ENCODE data around the gene NEK4.

NEK4 gene

GRCh38 chr3:52794612-52795099 is 23.9 kb upstream of the NEK4 start, which contains the start of gene ITIH3:
Gene ITIH3, plus strand, starts transcription at chr3:52794796. Its CDS starts 8 bp downstream, at chr3:52794804.
- in situ Hi-C loops (cut with HindIII; ENCODE audit: low pct_ligation_motif_present, low pct_unique_long_range_greater_than_20kb, low sequenced_read_pairs), result no loop called here
- no peak for DNase-seq

- in situ Hi-C loops (cut with HindIII; ENCODE audit: low pct_ligation_motif_present, low pct_unique_long_range_greater_than_20kb, low sequenced_read_pairs), result no loop called here
These were observed 23.2 kb upstream of the NEK4 start for GRCh38 chr3:52793702-52794611.

DNA sequence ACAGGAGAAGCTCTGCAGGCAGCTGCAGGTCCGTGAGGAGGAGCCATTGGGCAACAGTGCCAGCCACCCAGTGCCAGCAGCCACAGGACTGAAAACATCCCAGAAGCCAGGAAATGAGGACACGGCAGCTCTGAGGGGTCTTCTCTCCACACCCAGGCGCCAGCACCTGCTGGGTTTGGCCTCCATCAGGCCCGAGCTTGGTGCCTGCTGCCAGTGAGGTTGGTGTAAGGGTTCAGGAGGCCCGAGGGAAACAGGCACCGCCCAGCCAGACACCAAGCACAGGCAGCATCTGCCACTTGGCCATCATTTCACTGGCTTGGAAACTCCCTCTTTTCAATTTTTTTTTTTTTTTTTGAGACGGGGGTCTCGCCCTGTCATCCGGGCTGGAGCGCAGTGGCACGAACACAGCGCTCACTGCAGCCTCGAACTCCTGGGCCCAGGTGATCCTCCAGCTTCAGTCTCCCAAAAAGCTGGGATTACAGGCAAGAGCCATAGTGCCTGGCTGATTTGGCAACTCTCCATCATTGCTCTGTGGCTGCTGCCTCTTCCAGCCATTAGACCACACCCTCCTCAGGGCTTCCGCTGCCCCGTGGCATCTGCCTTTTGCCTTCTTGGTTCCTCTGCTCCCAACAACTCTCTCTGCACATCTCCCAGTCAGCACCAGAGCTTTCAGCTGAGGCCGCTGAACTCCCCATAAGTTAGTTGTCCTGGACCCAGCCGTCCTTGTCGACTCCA is 22.4 kb upstream of the NEK4 start:
- in situ Hi-C loops (cut with HindIII; ENCODE audit: low pct_ligation_motif_present, low pct_unique_long_range_greater_than_20kb, low sequenced_read_pairs), result no loop called here
- DNase-seq, result no peak

More at GRCh38 chr3:52793702-52794611, 23.2 kb upstream of the NEK4 start:
- no peak for DNase-seq

- no peak for DNase-seq
- in situ Hi-C loops (cut with HindIII; ENCODE audit: low pct_ligation_motif_present, low pct_unique_long_range_greater_than_20kb, low sequenced_read_pairs), result no loop called here
These were observed 21.7 kb upstream of the NEK4 start for GRCh38 chr3:52792413-52792812.

DNA sequence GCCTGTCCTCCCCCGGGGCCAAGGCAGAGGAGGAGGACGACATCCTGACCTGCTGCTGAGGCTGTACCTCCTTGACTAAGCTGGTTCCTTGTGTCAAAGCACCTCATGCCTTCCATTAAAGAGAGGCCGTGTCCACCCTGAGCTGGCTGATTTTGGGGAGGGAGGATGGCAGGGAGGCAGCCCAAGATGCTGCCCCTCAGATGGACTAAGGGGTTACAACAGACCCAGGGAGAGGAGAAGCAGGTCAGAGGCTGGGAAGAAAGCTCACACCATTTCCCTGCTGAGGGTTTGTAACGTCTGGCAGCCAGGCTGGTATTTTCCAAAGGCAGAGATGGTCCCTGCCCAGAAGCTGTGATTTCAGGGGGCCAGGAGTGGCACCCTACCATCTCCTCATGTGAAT is 21.2 kb upstream of the NEK4 start:
- DNase-seq, result no peak
- in situ Hi-C loops (cut with HindIII; ENCODE audit: low pct_ligation_motif_present, low pct_unique_long_range_greater_than_20kb, low sequenced_read_pairs), result no loop called here

- in situ Hi-C loops (cut with HindIII; ENCODE audit: low pct_ligation_motif_present, low pct_unique_long_range_greater_than_20kb, low sequenced_read_pairs), result no loop called here
- no peak for DNase-seq
These were observed 20.6 kb upstream of the NEK4 start for GRCh38 chr3:52791366-52791765.

DNA sequence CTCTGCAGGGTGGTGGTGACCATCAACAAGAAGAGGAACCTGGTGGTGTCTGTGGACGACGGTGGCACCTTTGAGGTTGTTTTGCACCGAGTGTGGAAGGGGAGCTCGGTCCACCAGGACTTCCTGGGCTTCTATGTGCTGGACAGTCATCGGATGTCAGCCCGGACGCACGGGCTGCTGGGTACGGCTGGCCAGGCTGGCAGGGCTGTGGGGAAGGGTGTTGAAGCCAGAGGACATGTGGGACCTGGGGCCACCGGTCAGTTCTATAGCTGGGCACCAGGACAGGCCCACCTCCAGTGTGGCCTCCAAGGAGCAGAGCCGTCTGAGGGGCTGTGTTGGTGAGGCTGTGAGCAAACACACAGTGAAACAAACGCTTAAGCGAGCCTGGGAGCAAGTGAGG is 20.0 kb upstream of the NEK4 start:
- in situ Hi-C loops (cut with HindIII; ENCODE audit: low pct_ligation_motif_present, low pct_unique_long_range_greater_than_20kb, low sequenced_read_pairs), result no loop called here
- DNase-seq, result no peak

GRCh38 chr3:52790337-52790736 is 19.6 kb upstream of the NEK4 start:
- in situ Hi-C loops (cut with HindIII; ENCODE audit: low pct_ligation_motif_present, low pct_unique_long_range_greater_than_20kb, low sequenced_read_pairs), result no loop called here
- no peak for DNase-seq

- in situ Hi-C loops (cut with HindIII; ENCODE audit: low pct_ligation_motif_present, low pct_unique_long_range_greater_than_20kb, low sequenced_read_pairs), result no loop called here
- no peak for DNase-seq
These were observed 19.0 kb upstream of the NEK4 start for GRCh38 chr3:52789746-52790040.

- in situ Hi-C loops (cut with HindIII; ENCODE audit: low pct_ligation_motif_present, low pct_unique_long_range_greater_than_20kb, low sequenced_read_pairs), result no loop called here
- no peak for DNase-seq
These were observed 18.4 kb upstream of the NEK4 start for GRCh38 chr3:52788890-52789745.

DNA sequence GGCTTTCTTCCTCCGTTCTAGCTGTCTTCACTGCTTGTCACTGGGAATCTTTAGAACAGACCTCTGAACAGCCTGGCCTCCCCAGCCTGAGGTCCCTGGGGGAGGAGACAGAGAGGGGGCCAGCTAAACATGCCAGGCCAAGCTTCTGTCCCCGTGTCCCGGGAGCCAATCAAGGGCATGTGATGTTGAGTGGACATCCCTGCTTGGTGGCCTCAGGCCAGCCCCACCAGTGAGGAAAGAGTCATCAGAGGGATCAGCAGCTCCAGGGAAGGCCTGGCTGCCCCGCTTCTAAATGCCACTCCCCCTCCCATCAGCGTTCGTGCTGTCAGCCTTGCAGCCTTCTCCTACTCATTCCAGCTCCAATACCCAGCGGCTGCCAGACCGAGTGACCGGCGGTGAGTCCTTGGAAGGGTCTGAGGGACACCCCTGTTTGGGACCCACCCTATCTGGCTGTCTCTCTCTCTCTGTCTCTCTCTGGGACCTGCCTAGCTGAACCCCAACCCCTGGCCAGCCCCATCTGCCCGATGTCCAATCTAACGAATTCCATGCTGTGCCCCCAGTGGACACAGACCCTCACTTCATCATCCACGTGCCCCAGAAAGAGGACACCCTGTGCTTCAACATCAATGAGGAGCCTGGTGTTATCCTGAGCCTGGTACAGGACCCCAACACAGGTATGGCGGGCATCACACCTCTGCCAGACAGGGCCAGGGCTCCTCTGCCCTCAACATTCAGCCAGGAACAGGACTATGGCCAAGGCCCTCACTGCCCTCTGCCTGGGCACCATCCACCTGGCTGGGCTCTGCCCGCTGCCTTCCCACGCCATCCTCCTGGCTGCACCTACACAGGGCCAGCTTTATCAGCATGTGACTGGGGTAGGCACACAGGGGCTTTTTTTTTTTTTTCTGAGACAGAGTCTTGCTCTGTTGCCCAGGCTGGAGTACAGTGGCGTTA is 17.2 kb upstream of the NEK4 start:
- in situ Hi-C loops (cut with HindIII; ENCODE audit: low pct_ligation_motif_present, low pct_unique_long_range_greater_than_20kb, low sequenced_read_pairs), result no loop called here
- DNase-seq, result no peak

GRCh38 chr3:52787246-52787645 is 16.5 kb upstream of the NEK4 start:
- in situ Hi-C loops (cut with HindIII; ENCODE audit: low pct_ligation_motif_present, low pct_unique_long_range_greater_than_20kb, low sequenced_read_pairs), result no loop called here
- no peak for DNase-seq

DNA sequence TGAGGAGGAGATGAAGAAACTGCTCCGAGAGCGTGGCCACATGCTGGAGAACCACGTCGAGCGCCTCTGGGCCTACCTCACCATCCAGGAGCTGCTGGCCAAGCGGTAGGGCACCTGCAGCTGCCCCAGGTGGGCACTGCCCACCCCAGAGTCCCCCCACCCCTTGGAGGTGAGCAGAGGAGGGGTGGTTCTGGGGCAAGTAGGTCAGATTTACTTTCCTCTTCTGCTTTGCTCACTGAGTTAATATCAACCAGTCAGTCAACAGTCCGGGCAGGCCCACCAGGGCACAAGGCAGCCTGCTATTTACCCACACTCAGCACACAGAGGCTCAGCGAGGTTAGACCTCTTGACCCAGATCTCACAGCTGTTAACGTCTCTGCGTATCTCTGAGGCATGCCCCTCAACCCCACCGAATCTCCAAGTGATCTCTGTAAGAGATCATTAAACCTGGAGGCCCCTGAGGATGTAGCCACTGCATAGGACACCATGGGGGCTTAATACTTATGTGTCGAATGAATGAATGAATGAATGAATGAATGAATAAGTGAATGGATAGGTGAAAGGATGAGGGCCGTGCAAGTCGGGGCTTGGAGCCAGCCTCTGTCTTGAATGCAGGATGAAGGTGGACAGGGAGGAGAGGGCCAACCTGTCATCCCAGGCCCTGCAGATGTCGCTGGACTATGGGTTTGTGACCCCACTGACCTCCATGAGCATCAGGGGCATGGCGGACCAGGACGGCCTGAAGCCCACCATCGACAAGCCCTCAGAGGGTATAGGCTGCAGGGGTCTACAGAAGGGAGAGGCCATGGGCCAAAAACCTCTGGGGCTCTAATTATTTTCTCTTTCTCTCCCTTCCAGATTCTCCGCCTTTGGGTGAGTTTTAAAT is 15.8 kb upstream of the NEK4 start:
- in situ Hi-C loops (cut with HindIII; ENCODE audit: low pct_ligation_motif_present, low pct_unique_long_range_greater_than_20kb, low sequenced_read_pairs), result no loop called here

GRCh38 chr3:52784931-52785590 is 14.3 kb upstream of the NEK4 start:
- DNase-seq, result no peak
- in situ Hi-C loops (cut with HindIII; ENCODE audit: low pct_ligation_motif_present, low pct_unique_long_range_greater_than_20kb, low sequenced_read_pairs), result no loop called here

More for the DNA sequence above, 15.8 kb upstream of the NEK4 start:
- no peak for DNase-seq

DNA sequence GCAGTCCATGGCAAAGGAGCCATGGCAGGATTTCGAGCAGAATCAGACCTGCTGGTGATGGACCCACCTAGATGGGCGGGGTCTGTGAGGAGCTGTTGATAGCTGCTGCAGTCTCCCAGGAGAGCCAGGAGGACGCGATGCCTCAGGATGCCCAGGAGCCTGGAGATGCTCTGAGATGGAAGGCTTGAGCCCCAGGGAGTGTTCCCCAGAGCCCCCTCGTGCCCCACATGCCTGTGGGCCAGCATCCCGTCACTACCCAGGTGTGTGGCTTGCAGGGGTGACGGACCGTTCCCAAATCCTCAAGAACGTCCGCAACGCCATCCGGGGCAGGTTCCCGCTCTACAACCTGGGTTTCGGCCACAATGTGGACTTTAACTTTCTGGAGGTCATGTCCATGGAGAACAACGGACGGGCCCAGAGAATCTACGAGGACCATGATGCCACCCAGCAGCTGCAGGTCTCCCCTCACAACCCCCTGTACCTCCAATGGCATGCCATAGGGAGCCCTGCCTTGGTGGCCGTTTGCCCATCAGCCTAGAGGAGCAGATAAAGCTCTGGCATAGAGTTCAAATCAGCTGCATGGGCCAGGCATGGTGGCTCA is 13.4 kb upstream of the NEK4 start:
- no peak for DNase-seq
- in situ Hi-C loops (cut with HindIII; ENCODE audit: low pct_ligation_motif_present, low pct_unique_long_range_greater_than_20kb, low sequenced_read_pairs), result no loop called here

GRCh38 chr3:52783211-52783555 is 12.4 kb upstream of the NEK4 start:
- DNase-seq, result no peak
- in situ Hi-C loops (cut with HindIII; ENCODE audit: low pct_ligation_motif_present, low pct_unique_long_range_greater_than_20kb, low sequenced_read_pairs), result no loop called here

Data from ACHN (cell line).